Gastroesophageal sphincter (tissue), 4 donors: Measurements from ENCODE around the gene DACT3. TPM values are rescaled to one million over a fixed set of nuclear protein-coding genes. Genes with fewer than 3 reads are reported as not detected.

ENCODE experiments used
- ATAC-seq: fragments of 150-250 bp; one replicate; pipeline ENCODE4 v1.9.1; 2016; ENCODE audit warnings: mild to moderate bottlenecking, moderate library complexity
- H3K27ac ChIP-seq, 4 donors: fragments of 200-600 bp; sonication (generic) in 3 of 4; 1 replicate in 3 of 4; 2 replicates in 1 of 4; pipeline ENCODE4 v1.5.1; 2016 to 2019
- H3K27me3 ChIP-seq: fragments of 200-600 bp; sonication (generic); one replicate; pipeline ENCODE4 v1.5.1; 2019
- H3K36me3 ChIP-seq, 2 donors: fragments of 200-600 bp; sonication (generic); one replicate each; pipeline ENCODE4 v1.5.1; 2019; ENCODE audit warnings: control low read depth in 1 of 2
- H3K4me1 ChIP-seq, 3 donors: fragments of 200-600 bp; sonication (generic); 1 replicate in 2 of 3; 2 replicates in 1 of 3; pipeline ENCODE4 v1.5.1; 2016 to 2019; ENCODE audit warnings: control low read depth in 2 of 3
- H3K4me3 ChIP-seq, 2 donors: fragments of 200-600 bp; sonication (generic); one replicate each; pipeline ENCODE4 v1.5.1; 2019; ENCODE audit warnings: mild to moderate bottlenecking in 1 of 2, moderate library complexity in 1 of 2
- H3K9me3 ChIP-seq, 3 donors: fragments of 200-600 bp; sonication (generic); one replicate each; pipeline ENCODE4 v1.5.1; 2017 to 2019; ENCODE audit warnings: control low read depth in 2 of 3
- EP300 ChIP-seq: sonication (generic); formaldehyde crosslinking; IDR thresholded peaks from one replicate; pipeline ENCODE4 v1.6.1; 2017; ENCODE audit warnings: antibody characterized with exemption, mild to moderate bottlenecking
- POLR2A ChIP-seq, 2 donors: fragments of 450-650 bp; IDR thresholded peaks; one replicate each; pipeline ENCODE4 v1.6.1; 2017; ENCODE audit warnings: antibody characterized with exemption in 2 of 2, mild to moderate bottlenecking in 2 of 2, moderate library complexity in 1 of 2
- POLR2AphosphoS5 ChIP-seq: sonication (generic); formaldehyde crosslinking; IDR thresholded peaks from one replicate; pipeline ENCODE4 v1.6.1; 2017; ENCODE audit warnings: antibody characterized with exemption
- WGBS, 2 donors: methylation state at CpG; one replicate each; pipeline ENCODE4 v1.1.5; 2018; ENCODE audit warnings: low coverage in 1 of 2; 5-methylcytosine and 5-hydroxymethylcytosine counted together
- total RNA-seq, 4 donors: library from RNA; depleted of rRNA; stranded (reverse); fragments of >200 nt; gene quantifications; one replicate each; pipeline ENCODE4 v1.1.0, GENCODE V29; 2016
- TF ChIP-seq, protein P1 (sequence below), 4 experiments: fragments of 200-600 bp in 2 of 4; fragments of 450-650 bp in 2 of 4; sonication (generic) in 1 of 4; IDR thresholded peaks; one replicate each; pipeline ENCODE4 v1.5.1; 2017 to 2019; ENCODE audit warnings: antibody characterized with exemption in 4 of 4, mild to moderate bottlenecking in 2 of 4, moderate library complexity in 2 of 4

DACT3 gene
- total RNA-seq, 4 donors from 2014 or later = 42.9 to 105 (median 53.1) TPM

DNA sequence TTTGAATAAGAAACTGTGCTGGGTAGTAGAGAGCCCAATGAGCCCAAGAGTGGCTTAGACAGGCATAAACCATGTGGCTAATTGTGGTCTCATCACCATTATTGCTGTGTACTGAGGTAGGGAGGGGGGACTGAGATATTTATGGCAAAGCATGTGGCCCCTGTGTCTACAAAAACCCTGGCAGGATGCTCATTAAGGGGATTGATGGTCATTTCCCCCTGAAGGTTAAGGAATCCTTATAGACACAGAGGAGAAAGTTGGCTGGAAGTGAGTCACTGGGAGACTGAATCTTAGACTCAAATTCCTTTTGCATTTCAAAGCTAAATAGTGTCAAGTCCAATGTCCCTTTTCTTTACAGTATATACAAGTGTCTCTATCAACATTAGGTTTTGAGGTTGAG, 9.8 kb upstream of the DACT3 start:
- ATAC-seq = no peak
- TF ChIP-seq POLR2A (IDR thresholded peaks at IDR 0.05) (no peak), POLR2AphosphoS5 (no peak), EP300 (no peak)
- TF ChIP-seq, protein P1, sequence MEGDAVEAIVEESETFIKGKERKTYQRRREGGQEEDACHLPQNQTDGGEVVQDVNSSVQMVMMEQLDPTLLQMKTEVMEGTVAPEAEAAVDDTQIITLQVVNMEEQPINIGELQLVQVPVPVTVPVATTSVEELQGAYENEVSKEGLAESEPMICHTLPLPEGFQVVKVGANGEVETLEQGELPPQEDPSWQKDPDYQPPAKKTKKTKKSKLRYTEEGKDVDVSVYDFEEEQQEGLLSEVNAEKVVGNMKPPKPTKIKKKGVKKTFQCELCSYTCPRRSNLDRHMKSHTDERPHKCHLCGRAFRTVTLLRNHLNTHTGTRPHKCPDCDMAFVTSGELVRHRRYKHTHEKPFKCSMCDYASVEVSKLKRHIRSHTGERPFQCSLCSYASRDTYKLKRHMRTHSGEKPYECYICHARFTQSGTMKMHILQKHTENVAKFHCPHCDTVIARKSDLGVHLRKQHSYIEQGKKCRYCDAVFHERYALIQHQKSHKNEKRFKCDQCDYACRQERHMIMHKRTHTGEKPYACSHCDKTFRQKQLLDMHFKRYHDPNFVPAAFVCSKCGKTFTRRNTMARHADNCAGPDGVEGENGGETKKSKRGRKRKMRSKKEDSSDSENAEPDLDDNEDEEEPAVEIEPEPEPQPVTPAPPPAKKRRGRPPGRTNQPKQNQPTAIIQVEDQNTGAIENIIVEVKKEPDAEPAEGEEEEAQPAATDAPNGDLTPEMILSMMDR (IDR thresholded peaks at IDR 0.05) = no peak
- no peaks in the 10 kb centered on the region for H3K9me3 ChIP-seq
- H3K27me3 ChIP-seq = no peaks in the 10 kb centered on the region
- H3K4me1 ChIP-seq = no peaks in the 10 kb centered on the region
- H3K4me3 ChIP-seq = no peak overlapping the region
- no peak overlapping the region for H3K27ac ChIP-seq
- peaks cover 0 to 35% of the 10 kb centered on the region in 2 donors for H3K36me3 ChIP-seq

DNA sequence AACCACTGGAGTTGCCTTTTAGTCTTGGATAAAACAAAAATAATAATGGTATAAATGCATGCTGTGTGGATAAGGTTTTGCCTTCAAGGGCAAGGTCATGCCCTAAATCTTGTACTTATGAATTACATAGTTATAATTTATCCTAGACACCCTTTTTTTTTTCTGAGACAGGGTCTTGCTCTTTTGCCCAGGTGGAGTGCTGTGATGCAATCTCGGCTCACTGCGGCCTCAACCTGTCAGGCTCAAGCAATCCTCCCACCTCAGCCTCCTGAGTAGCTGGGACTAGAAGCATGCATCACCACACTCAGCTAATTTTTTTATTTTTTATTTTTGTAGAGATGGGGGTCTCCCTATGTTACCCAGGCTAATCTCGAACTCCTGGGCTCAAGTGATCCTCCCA, 7.7 kb upstream of the DACT3 start:
- H3K4me3 ChIP-seq = no peak overlapping the region
- H3K4me1 ChIP-seq = no peaks in the 10 kb centered on the region
- H3K36me3 ChIP-seq = peaks cover 0 to 13% of the 10 kb centered on the region in 2 donors
- no peaks in the 10 kb centered on the region for H3K9me3 ChIP-seq
- no peak overlapping the region for H3K27ac ChIP-seq
- H3K27me3 ChIP-seq = no peaks in the 10 kb centered on the region
- 75 to 97% methylated on average over 1 to 3 of the region's 3 CpGs for WGBS, 2 donors
- TF ChIP-seq EP300 (no peak), POLR2AphosphoS5 (no peak), POLR2A (IDR thresholded peaks at IDR 0.05) (no peak)
- TF ChIP-seq, protein P1 (IDR thresholded peaks at IDR 0.05) = no peak
- ATAC-seq = no peak

DNA sequence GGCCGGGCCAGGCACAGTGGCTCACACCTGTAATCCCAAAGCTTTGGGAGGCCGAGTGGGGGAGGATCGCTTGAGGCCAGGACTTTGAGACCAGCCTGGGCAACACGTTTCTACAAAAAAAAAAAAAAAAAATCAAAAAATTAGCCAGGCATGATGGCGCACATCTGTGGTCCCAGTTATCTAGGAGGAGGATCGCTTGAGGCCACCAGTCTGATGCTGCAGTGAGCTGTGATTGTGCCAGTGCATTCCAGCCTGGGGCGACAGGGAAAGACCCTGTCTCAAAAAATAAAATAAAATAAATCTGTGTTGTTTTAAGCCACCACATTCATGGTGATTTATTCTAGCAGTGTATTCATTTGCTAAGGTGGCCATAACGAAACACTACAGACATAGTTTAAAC, 4.1 kb upstream of the DACT3 start:
- Histone ChIP-seq H3K36me3 (no peaks in the 10 kb centered on the region), H3K27ac (no peak overlapping the region), H3K4me1 (peaks cover 0 to 17% (median 10%) of the 10 kb centered on the region in 3 donors), H3K9me3 (no peaks in the 10 kb centered on the region), H3K27me3 (no peaks in the 10 kb centered on the region), H3K4me3 (no peak overlapping the region)
- ATAC-seq = no peak
- TF ChIP-seq EP300 (no peak), POLR2A (IDR thresholded peaks at IDR 0.05) (no peak), POLR2AphosphoS5 (no peak)
- TF ChIP-seq, protein P1 (IDR thresholded peaks at IDR 0.05) = no peak
- WGBS, 2 donors = 81 to 88% methylated on average over 5 to 8 of the region's 8 CpGs

DNA sequence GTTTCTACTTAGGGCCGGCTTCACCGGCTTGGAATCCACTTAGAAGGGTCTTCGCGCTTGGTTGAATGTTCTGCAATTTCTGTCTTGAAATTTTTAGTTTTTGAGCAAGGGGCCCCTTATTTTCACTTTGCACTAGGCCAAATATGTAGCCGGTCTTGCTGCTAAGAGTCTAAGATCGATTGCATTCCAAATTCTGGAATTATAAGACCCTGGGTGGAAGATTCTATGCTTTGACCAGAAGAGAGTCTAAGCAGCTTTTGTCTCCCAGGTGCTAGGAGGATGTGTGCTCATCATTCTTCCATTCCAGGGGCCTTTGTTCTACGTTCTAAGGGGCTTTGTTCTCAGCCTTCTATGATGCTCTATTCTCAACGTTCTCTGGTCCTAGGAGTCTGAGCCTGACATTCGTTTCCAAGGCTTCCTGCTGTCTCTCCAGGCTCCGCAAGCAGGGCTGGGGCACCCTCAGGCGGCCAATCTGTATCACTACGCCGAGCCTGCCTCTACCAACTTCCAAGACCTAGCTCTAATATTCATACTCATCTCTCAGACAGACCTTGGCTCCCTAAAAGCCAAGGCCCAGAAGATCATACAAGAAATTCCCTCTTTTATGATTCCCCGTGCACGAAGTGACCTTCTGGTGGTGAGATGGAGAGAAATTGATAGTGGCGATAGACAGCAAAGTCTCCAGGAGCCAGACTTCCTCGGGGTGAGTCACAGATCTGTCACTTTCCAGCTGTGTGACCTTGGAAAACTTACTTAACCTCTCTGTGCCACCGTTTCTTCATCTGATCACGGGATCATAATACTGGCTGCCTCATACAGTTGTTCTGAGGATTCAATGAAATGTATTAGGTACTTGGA, 982 bp upstream of the DACT3 start:
- peaks cover 0 to 47% (median 23%) of the 10 kb centered on the region in 3 donors for H3K4me1 ChIP-seq
- 1 to 18% methylated on average over 7 to 18 of the region's 19 CpGs for WGBS, 2 donors
- TF ChIP-seq POLR2AphosphoS5 (peak; percentile 48), POLR2A (IDR thresholded peaks at IDR 0.05) (no peak), EP300 (no peak)
- TF ChIP-seq, protein P1 (IDR thresholded peaks at IDR 0.05) = peak in 3 of 4 experiments; percentile 95 to 96 (median 96)
- peak; percentile 67 for ATAC-seq
- no peaks in the 10 kb centered on the region for H3K9me3 ChIP-seq
- H3K4me3 ChIP-seq = peak overlapping the region in 1 of 2 donors; percentile 44
- no peaks in the 10 kb centered on the region for H3K27me3 ChIP-seq
- no peaks in the 10 kb centered on the region for H3K36me3 ChIP-seq
- peak overlapping the region; percentile 45 to 95 (median 88) for H3K27ac ChIP-seq

DNA sequence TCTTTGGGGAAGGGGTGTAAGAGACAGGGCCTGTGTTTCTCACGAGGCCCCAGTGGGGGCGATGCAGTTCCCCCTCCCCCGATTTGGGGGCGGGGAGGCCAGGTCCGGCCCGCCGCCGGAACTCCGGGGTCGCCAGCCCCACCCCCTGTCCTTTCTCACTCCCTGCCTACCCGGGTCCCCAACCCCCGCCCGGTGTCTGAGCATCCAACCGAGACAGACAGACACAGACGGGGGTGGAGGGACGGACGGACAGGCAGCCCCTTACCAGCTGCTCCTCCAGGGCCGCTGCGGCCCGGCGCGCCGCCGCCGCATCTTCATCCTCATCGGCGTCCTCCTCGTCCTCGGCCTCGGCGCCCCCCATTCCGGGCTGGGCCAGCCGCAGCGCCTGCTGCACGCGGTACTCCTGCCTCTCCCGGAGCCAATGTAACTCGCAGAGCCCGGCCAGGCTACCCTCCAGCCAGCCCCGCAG, 397 bp downstream of the DACT3 start:
- TF ChIP-seq POLR2A (IDR thresholded peaks at IDR 0.05) = no peak
- TF ChIP-seq EP300 = no peak
- TF ChIP-seq, protein P1 (IDR thresholded peaks at IDR 0.05) = no peak
- no peak for TF ChIP-seq POLR2AphosphoS5
- Histone ChIP-seq H3K27ac (peak overlapping the region; percentile 44 to 95 (median 92)), H3K4me1 (peaks cover 0 to 60% (median 23%) of the 10 kb centered on the region in 3 donors), H3K27me3 (no peaks in the 10 kb centered on the region), H3K9me3 (no peaks in the 10 kb centered on the region), H3K4me3 (peak overlapping the region; percentile 36 to 61), H3K36me3 (no peaks in the 10 kb centered on the region)
- no CpG with 5 or more reads among the region's 40 CpGs for WGBS, 2 donors
- no peak for ATAC-seq
